B cell (primary cell): Measurements from ENCODE around the gene ZBTB5. TPM values are rescaled to one million over a fixed set of nuclear protein-coding genes. Genes with fewer than 3 reads are reported as not detected.

Experiments
- ATAC-seq: fragments of 200-7000 bp; cut with Tn5 transposase; one replicate; pipeline ENCODE4 v1.10.0; 2021; ENCODE audit warnings: low read depth, mild to moderate bottlenecking, moderate number of reproducible peaks, moderate library complexity
- CTCF ChIA-PET: fragments of 350-600 bp; sonication (Branson Sonifier 250); formaldehyde crosslinking; loops from one replicate; lab custom pipeline; 2021; ENCODE audit warnings: antibody characterized with exemption, inconsistent platforms; lab: Charles Lee
- POLR2A ChIA-PET: fragments of 350-600 bp; sonication (Branson Sonifier 250); formaldehyde crosslinking; loops from one replicate; lab custom pipeline; 2021; ENCODE audit warnings: antibody characterized with exemption; lab: Charles Lee
- DNase-seq: peaks from one replicate; pipeline ENCODE4 v3.0.0; 2013
- H2AFZ ChIP-seq: 2 replicates; pipeline ENCODE4 v1.6.1; 2012; ENCODE audit warnings: mild to moderate bottlenecking, low read depth, low read length; ENCODE audit not compliant: insufficient read depth, poor library complexity, severe bottlenecking
- H3K27ac ChIP-seq, 2 donors: 1 replicate in 1 of 2; 2 replicates in 1 of 2; pipeline ENCODE4 v1.5.1; 2012 to 2013; ENCODE audit warnings: low read length in 2 of 2, mild to moderate bottlenecking in 2 of 2, moderate library complexity in 1 of 2
- H3K27me3 ChIP-seq, 4 experiments: fragments of 200-600 bp in 1 of 4; sonication (generic) in 1 of 4; replicated peaks in 1 of 4; 1 replicate in 2 of 4; 2 replicates in 2 of 4; pipeline versions ENCODE4 v1.6.1 to v1.7.0; 2013 to 2016; ENCODE audit warnings: low read length in 3 of 4, mild to moderate bottlenecking in 2 of 4, mixed read lengths in 1 of 4, moderate library complexity in 1 of 4; ENCODE audit not compliant: insufficient read depth in 4 of 4, control insufficient read depth in 3 of 4; ENCODE audit errors: control extremely low read depth in 1 of 4
- H3K36me3 ChIP-seq, 2 experiments: replicated peaks in 1 of 2; 1 replicate in 1 of 2; 2 replicates in 1 of 2; pipeline versions ENCODE4 v1.6.1 to v1.7.1; 2013; ENCODE audit warnings: low read length in 1 of 2; ENCODE audit not compliant: insufficient read depth in 2 of 2, control insufficient read depth in 1 of 2; ENCODE audit errors: control extremely low read depth in 1 of 2, extremely low read depth in 1 of 2
- H3K4me1 ChIP-seq, 2 donors: fragments of 200-600 bp in 1 of 2; sonication (generic) in 1 of 2; 1 replicate in 1 of 2; 2 replicates in 1 of 2; pipeline versions ENCODE4 v1.5.1 to v1.6.1; 2013 to 2017; ENCODE audit warnings: low read length in 2 of 2; ENCODE audit not compliant: control insufficient read depth in 2 of 2, insufficient read depth in 2 of 2
- H3K4me2 ChIP-seq: replicated peaks from 2 replicates; pipeline ENCODE3; 2012; ENCODE audit warnings: mild to moderate bottlenecking, low read depth, low read length; ENCODE audit not compliant: poor library complexity, severe bottlenecking
- H3K4me3 ChIP-seq, 5 experiments: fragments of 200-600 bp in 1 of 5; sonication (generic) in 1 of 5; 1 replicate in 3 of 5; 2 replicates in 2 of 5; pipeline versions ENCODE4 v1.5.1 to v1.7.0; 2011 to 2016; ENCODE audit warnings: low read length in 4 of 5, mild to moderate bottlenecking in 4 of 5, low read depth in 2 of 5, control low read depth in 1 of 5, moderate library complexity in 1 of 5; ENCODE audit not compliant: insufficient read depth in 1 of 5; ENCODE audit errors: control extremely low read depth in 1 of 5, extremely low read depth in 1 of 5
- H3K79me2 ChIP-seq: fragments of 200-600 bp; sonication (generic); one replicate; pipeline ENCODE4 v1.6.0; 2016; ENCODE audit warnings: low read length; ENCODE audit not compliant: control insufficient read depth, insufficient read depth
- H3K9ac ChIP-seq: fragments of 200-600 bp; sonication (generic); 2 replicates; pipeline ENCODE4 v1.6.1; 2017; ENCODE audit warnings: mild to moderate bottlenecking, low read length, moderate library complexity
- H3K9me3 ChIP-seq, 3 donors: one replicate each; pipeline versions ENCODE4 v1.6.1 to v1.7.1; 2013; ENCODE audit warnings: low read length in 2 of 3; ENCODE audit not compliant: control insufficient read depth in 2 of 3, insufficient read depth in 1 of 3; ENCODE audit errors: control extremely low read depth in 1 of 3
- H4K20me1 ChIP-seq: 2 replicates; pipeline ENCODE4 v1.6.0; 2012; ENCODE audit warnings: mild to moderate bottlenecking, low read length; ENCODE audit not compliant: insufficient read depth, control insufficient read depth, poor library complexity, severe bottlenecking
- H3K27ac Mint-ChIP-seq: one replicate; pipeline ENCODE4 v1.8.0; 2021; ENCODE audit warnings: mixed read lengths
- H3K27me3 Mint-ChIP-seq: one replicate; pipeline ENCODE4 v1.8.0; 2021; ENCODE audit warnings: mixed read lengths
- H3K4me1 Mint-ChIP-seq: one replicate; pipeline ENCODE4 v1.8.0; 2021; ENCODE audit warnings: mixed read lengths
- H3K4me3 Mint-ChIP-seq: one replicate; pipeline ENCODE4 v1.8.0; 2021; ENCODE audit warnings: mixed read lengths
- H3K9me3 Mint-ChIP-seq: one replicate; pipeline ENCODE4 v1.8.0; 2022; ENCODE audit warnings: mixed read lengths; ENCODE audit not compliant: insufficient read depth
- CTCF ChIP-seq: fragments of 200-600 bp; IDR thresholded peaks from one replicate; pipeline ENCODE4 v1.8.0; 2022; ENCODE audit warnings: antibody characterized with exemption, mild to moderate bottlenecking
- EZH2 ChIP-seq: IDR thresholded peaks from 2 replicates; pipeline ENCODE4 v1.6.1; 2012; ENCODE audit warnings: borderline replicate concordance, low read depth, mild to moderate bottlenecking, moderate library complexity, low read length; ENCODE audit not compliant: insufficient read depth, poor library complexity, severe bottlenecking
- WGBS: methylation state at CpG from one replicate; pipeline ENCODE4 v1.1.5; 2013; ENCODE audit warnings: missing lambda C conversion rate; ENCODE audit not compliant: insufficient coverage; 5-methylcytosine and 5-hydroxymethylcytosine counted together
- intact Hi-C: fragments of 100-400 bp; cut with micrococcal nuclease; formaldehyde crosslinking; loops from one replicate; pipeline ENCODE4 v1.10.0; 2022
- polyA plus RNA-seq: library from polyadenylated mRNA; depleted of rRNA; stranded (reverse); fragments of >200 nt; gene quantifications from 2 replicates; pipeline ENCODE4 v1.2.3, GENCODE V29; 2012
- total RNA-seq, 2 donors: library from RNA; stranded (reverse); fragments of 120-200 nt in 1 of 2; gene quantifications; 1 replicate in 1 of 2; 2 replicates in 1 of 2; pipeline versions ENCODE4 v1.2.3 to v1.2.4, GENCODE V29; 2013 to 2022

The ZBTB5 gene
- total and polyA plus RNA-seq, 2 donors (not counting 1 experiment from before 2014, with no cell fraction given): 12.8 to 27.6 TPM

- Histone ChIP-seq H3K9me3 (peaks cover 0 to 3% (median 0%) of the 10 kb centered on the region in 3 donors), H3K4me2 (no peak overlapping the region)
Observed at GRCh38 chr9:37453827-37454226, 11.4 kb downstream of the ZBTB5 start.

GRCh38 chr9:37452611-37453010 lies 12.6 kb downstream of the ZBTB5 start:
- TF ChIP-seq CTCF (no peak), EZH2 (no peak)
- peaks cover 0 to 3% of the 10 kb centered on the region in 2 donors for H3K4me1 ChIP-seq
- ChIA-PET POLR2A (no interaction called here), CTCF (interaction anchor here (1.4 kb wide), 1 partner anchor 34 kb away, joined by 3 read pairs; no protein-coding TSS in a partner anchor)
- Mint-ChIP-seq H3K9me3 (no peaks in the 10 kb centered on the region), H3K27me3 (no peaks in the 10 kb centered on the region), H3K4me3 (no peak overlapping the region), H3K27ac (no peak overlapping the region), H3K4me1 (peaks cover 58% of the 10 kb centered on the region)
- peaks cover 6 to 9% of the 10 kb centered on the region in 2 experiments for H3K36me3 ChIP-seq
- ATAC-seq (no peak), DNase-seq (no peak)
- H3K4me2 ChIP-seq: no peak overlapping the region
- H3K9me3 ChIP-seq: peaks cover 0 to 3% (median 0%) of the 10 kb centered on the region in 3 donors
- H3K79me2 ChIP-seq: peaks cover 78% of the 10 kb centered on the region
- no peak overlapping the region for H3K4me3 ChIP-seq
- H3K27ac ChIP-seq: peak overlapping the region in 1 of 2 donors; percentile 27
- WGBS: no CpG with 5 or more reads among the region's 1 CpG
- H3K9ac ChIP-seq: no peak overlapping the region
- H3K27me3 ChIP-seq: no peaks in the 10 kb centered on the region
- H4K20me1 ChIP-seq: peaks cover 60% of the 10 kb centered on the region
- H2AFZ ChIP-seq: no peak overlapping the region
- intact Hi-C loops: no loop called here

More at GRCh38 chr9:37453827-37454226, 11.4 kb downstream of the ZBTB5 start:
- H4K20me1 ChIP-seq: peaks cover 56% of the 10 kb centered on the region
- no peak overlapping the region for H3K9ac ChIP-seq
- no peaks in the 10 kb centered on the region for H3K27me3 Mint-ChIP-seq
- peaks cover 0 to 3% of the 10 kb centered on the region in 2 donors for H3K4me1 ChIP-seq
- H3K9me3 Mint-ChIP-seq: no peaks in the 10 kb centered on the region
- peaks cover 59% of the 10 kb centered on the region for H3K4me1 Mint-ChIP-seq
- no peaks in the 10 kb centered on the region for H3K27me3 ChIP-seq
- H2AFZ ChIP-seq: no peak overlapping the region
- ATAC-seq (no peak), DNase-seq (no peak)
- intact Hi-C loops: no loop called here
- peaks cover 80% of the 10 kb centered on the region for H3K79me2 ChIP-seq
- H3K4me3 Mint-ChIP-seq: no peak overlapping the region
- H3K4me3 ChIP-seq: no peak overlapping the region
- CTCF ChIA-PET: no interaction called here
- H3K27ac ChIP-seq: no peak overlapping the region
- POLR2A ChIA-PET: no interaction called here
- H3K36me3 ChIP-seq: peaks cover 7 to 9% of the 10 kb centered on the region in 2 experiments
- no peak overlapping the region for H3K27ac Mint-ChIP-seq
- WGBS: 92% methylated on average over 1 of the region's 1 CpG
- TF ChIP-seq CTCF (no peak), EZH2 (no peak)
